H1 (cell line): ENCODE measurements around the gene NMU. TPM values are rescaled to one million over a fixed set of nuclear protein-coding genes. Genes with fewer than 3 reads are reported as not detected.

Experiments
- CTCF ChIA-PET: fragments of 300-600 bp; sonication (Branson Sonifier 250); formaldehyde crosslinking; loops from one replicate; lab custom pipeline; 2021; ENCODE audit not compliant: partially characterized antibody; lab: Charles Lee
- POLR2A ChIA-PET: fragments of 300-600 bp; sonication (Branson Sonifier 250); formaldehyde crosslinking; loops from one replicate; lab custom pipeline; 2021; ENCODE audit warnings: inconsistent platforms; ENCODE audit not compliant: partially characterized antibody; lab: Charles Lee
- DNase-seq, 2 experiments: peaks; one replicate each; pipeline versions ENCODE4 v3.0.0 to v3.0.0-alpha.2; 2010 to 2022; ENCODE audit warnings: low spot score in 2 of 2, low read depth in 1 of 2, mixed read lengths in 1 of 2
- FAIRE-seq: peaks from 2 replicates; lab custom pipeline; 2011; peaks lifted over from hg19 to GRCh38; lab: Jason Lieb, UNC
- H2AFZ ChIP-seq: 2 replicates; pipeline ENCODE4 v1.8.1; 2012; ENCODE audit warnings: low read length, inconsistent platforms
- H2AK5ac ChIP-seq: 2 replicates; pipeline ENCODE4 v1.6.1; 2013; ENCODE audit warnings: low read depth, low read length
- H2BK120ac ChIP-seq: replicated peaks from 2 replicates; pipeline ENCODE3; 2013; ENCODE audit warnings: low read depth, low read length, inconsistent platforms
- H2BK12ac ChIP-seq: 2 replicates; pipeline ENCODE4 v1.6.1; 2013; ENCODE audit warnings: low read depth, low read length
- H2BK15ac ChIP-seq: 2 replicates; pipeline ENCODE4 v1.6.1; 2013; ENCODE audit warnings: low read length
- H2BK20ac ChIP-seq: 2 replicates; pipeline ENCODE4 v1.6.1; 2013; ENCODE audit warnings: low read length
- H2BK5ac ChIP-seq: 2 replicates; pipeline ENCODE4 v1.6.1; 2013; ENCODE audit warnings: low read depth, low read length
- H3K14ac ChIP-seq: 2 replicates; pipeline ENCODE4 v1.6.1; 2013; ENCODE audit warnings: inconsistent platforms; ENCODE audit not compliant: insufficient read length
- H3K18ac ChIP-seq: 2 replicates; pipeline ENCODE4 v1.6.1; 2013; ENCODE audit warnings: low read length; ENCODE audit errors: extremely low read depth
- H3K23ac ChIP-seq: 2 replicates; pipeline ENCODE4 v1.6.1; 2013; ENCODE audit warnings: inconsistent platforms; ENCODE audit not compliant: insufficient read length
- H3K23me2 ChIP-seq: 2 replicates; pipeline ENCODE4 v1.6.1; 2013; ENCODE audit warnings: low read depth, low read length
- H3K27ac ChIP-seq: 2 replicates; pipeline ENCODE4 v1.6.1; 2011; ENCODE audit warnings: low read depth, low read length, inconsistent platforms
- H3K27me3 ChIP-seq, 4 experiments: replicated peaks in 1 of 4; 1 replicate in 1 of 4; 2 replicates in 3 of 4; pipeline versions ENCODE4 v1.6.1 to v1.8.1; 2011 to 2013; ENCODE audit warnings: low read length in 3 of 4, mild to moderate bottlenecking in 3 of 4, inconsistent platforms in 2 of 4, mixed read lengths in 2 of 4, moderate library complexity in 1 of 4; ENCODE audit not compliant: control insufficient read depth in 3 of 4, insufficient read depth in 3 of 4; ENCODE audit errors: extremely low read depth in 1 of 4
- H3K36me3 ChIP-seq, 4 experiments: 2 replicates each; pipeline versions ENCODE4 v1.6.1 to v1.8.1; 2011 to 2013; ENCODE audit warnings: mild to moderate bottlenecking in 4 of 4, low read length in 3 of 4, moderate library complexity in 2 of 4, control low read depth in 1 of 4, inconsistent platforms in 1 of 4; ENCODE audit not compliant: insufficient read depth in 4 of 4, control insufficient read depth in 2 of 4
- H3K4ac ChIP-seq: replicated peaks from 2 replicates; pipeline ENCODE3; 2013; ENCODE audit warnings: low read length, low read depth, mixed read lengths, inconsistent platforms; ENCODE audit not compliant: insufficient read length
- H3K4me1 ChIP-seq, 4 experiments: replicated peaks in 1 of 4; 1 replicate in 1 of 4; 2 replicates in 3 of 4; pipeline versions ENCODE4 v1.6.1 to v1.8.1; 2011 to 2013; ENCODE audit warnings: low read length in 3 of 4, inconsistent platforms in 2 of 4, mixed read lengths in 1 of 4; ENCODE audit not compliant: insufficient read depth in 4 of 4, control insufficient read depth in 3 of 4
- H3K4me2 ChIP-seq, 2 experiments: 2 replicates each; pipeline versions ENCODE4 v1.6.1 to v1.8.1; 2011 to 2013; ENCODE audit warnings: low read depth in 2 of 2, low read length in 2 of 2, control low read depth in 1 of 2, inconsistent platforms in 1 of 2, mild to moderate bottlenecking in 1 of 2; ENCODE audit not compliant: insufficient read depth in 1 of 2
- H3K4me3 ChIP-seq, 4 experiments: fragments of 200-600, 300-600 bp in 1 of 4; sonication (generic), shearing (Covaris generic), sonication (Bioruptor Twin) in 1 of 4; 2 replicates each; pipeline versions ENCODE4 v1.5.1 to v1.8.1; 2011 to 2016; ENCODE audit warnings: low read length in 4 of 4, low read depth in 3 of 4, control low read depth in 2 of 4, inconsistent platforms in 2 of 4, mild to moderate bottlenecking in 2 of 4, mixed read lengths in 1 of 4, moderate library complexity in 1 of 4; ENCODE audit not compliant: insufficient read depth in 2 of 4; ENCODE audit errors: extremely low read depth in 1 of 4
- H3K56ac ChIP-seq: replicated peaks from 2 replicates; pipeline ENCODE3; 2013; ENCODE audit warnings: low read depth, mild to moderate bottlenecking, mixed read lengths, low read length, inconsistent platforms; ENCODE audit not compliant: insufficient read length
- H3K79me1 ChIP-seq: 2 replicates; pipeline ENCODE4 v1.6.1; 2013; ENCODE audit warnings: low read depth, low read length, control low read depth
- H3K79me2 ChIP-seq, 2 experiments: 2 replicates each; pipeline versions ENCODE4 v1.6.1 to v1.8.1; 2012 to 2013; ENCODE audit warnings: low read length in 2 of 2, mild to moderate bottlenecking in 2 of 2, inconsistent platforms in 1 of 2; ENCODE audit not compliant: insufficient read depth in 2 of 2, control insufficient read depth in 1 of 2
- H3K9ac ChIP-seq, 4 experiments: replicated peaks in 1 of 4; 1 replicate in 1 of 4; 2 replicates in 3 of 4; pipeline versions ENCODE4 v1.6.1 to v1.8.1; 2011 to 2013; ENCODE audit warnings: low read depth in 3 of 4, low read length in 3 of 4, control low read depth in 2 of 4, mild to moderate bottlenecking in 2 of 4, moderate library complexity in 2 of 4, inconsistent platforms in 1 of 4; ENCODE audit errors: extremely low read depth in 1 of 4
- H3K9me3 ChIP-seq, 2 experiments: 2 replicates each; pipeline versions ENCODE4 v1.6.1 to v1.8.1; 2012 to 2013; ENCODE audit warnings: mild to moderate bottlenecking in 2 of 2, moderate library complexity in 2 of 2, control low read depth in 1 of 2, inconsistent platforms in 1 of 2, low read depth in 1 of 2, low read length in 1 of 2, mixed read lengths in 1 of 2; ENCODE audit not compliant: insufficient read depth in 2 of 2
- H4K20me1 ChIP-seq, 2 experiments: replicated peaks in 1 of 2; 2 replicates each; pipeline versions ENCODE3 to v1.8.1; 2011 to 2013; ENCODE audit warnings: inconsistent platforms in 2 of 2, low read length in 2 of 2, mild to moderate bottlenecking in 1 of 2; ENCODE audit not compliant: insufficient read depth in 2 of 2, control insufficient read depth in 1 of 2
- H4K5ac ChIP-seq: 2 replicates; pipeline ENCODE4 v1.6.1; 2013; ENCODE audit warnings: low read length, low read depth, mixed read lengths, inconsistent platforms; ENCODE audit not compliant: insufficient read length
- H4K8ac ChIP-seq: 2 replicates; pipeline ENCODE4 v1.8.0; 2013; ENCODE audit warnings: mild to moderate bottlenecking, moderate library complexity, low read length, inconsistent platforms; ENCODE audit not compliant: insufficient read depth; ENCODE audit errors: extremely low read depth
- H4K91ac ChIP-seq: replicated peaks from 2 replicates; pipeline ENCODE3; 2013; ENCODE audit warnings: low read length, mixed read lengths, inconsistent platforms; ENCODE audit not compliant: insufficient read length
- CHD2 ChIP-seq: IDR thresholded peaks from 2 replicates; pipeline ENCODE4 v1.6.1; 2012; ENCODE audit warnings: low read length, improper control_type of control experiment
- TAF1 ChIP-seq: IDR thresholded peaks from 2 replicates; pipeline ENCODE4 v1.6.1; 2011; ENCODE audit warnings: mild to moderate bottlenecking, low read depth, low read length
- WGBS, 2 experiments: shearing (Covaris generic) in 1 of 2; methylation state at CpG; one replicate each; pipeline versions ENCODE4 v1.1.6 to v1.1.7; 2013 to 2015; ENCODE audit warnings: low lambda C conversion rate in 2 of 2, mixed read lengths in 2 of 2, inconsistent platforms in 1 of 2, low coverage in 1 of 2, missing lambda C conversion rate in 1 of 2; ENCODE audit not compliant: insufficient replicate concordance in 2 of 2, insufficient coverage in 1 of 2, insufficient read length in 1 of 2; ENCODE audit errors: extremely low coverage in 1 of 2, missing lambda C conversion rate in 1 of 2; 5-methylcytosine and 5-hydroxymethylcytosine counted together
- polyA plus RNA-seq, 7 experiments: library from polyadenylated mRNA; depleted of rRNA in 3 of 7; stranded (reverse) in 5 of 7; unstranded in 2 of 7; fragments of >200 nt in 5 of 7; fragments of 200-250 nt in 2 of 7; gene quantifications; 1 replicate in 5 of 7; 2 replicates in 1 of 7; 4 replicates in 1 of 7; pipeline versions ENCODE4 v1.2.1 to v1.2.3, GENCODE V29; 2011 to 2013; ENCODE audit warnings: missing spikeins in 2 of 7, mixed read lengths in 2 of 7
- total RNA-seq: library from RNA; stranded (reverse); fragmentation: NEBNext Ultra II Directional; extraction: Animal tissue kit (Norgen Biotek cat#: 25700); gene quantifications from 2 replicates; pipeline ENCODE4 v1.2.1, GENCODE V29; 2021

NMU gene
- total and polyA plus RNA-seq, 2 of the 8 experiments (the other 6 are each of a cell fraction or from before 2014, with no cell fraction given), result 30.5 to 50.4 TPM

- Histone ChIP-seq H2BK15ac (no peak overlapping the region), H3K36me3 (no peaks in the 10 kb centered on the region), H4K5ac (no peak overlapping the region), H3K27me3 (no peaks in the 10 kb centered on the region), H3K56ac (no peak overlapping the region), H4K91ac (no peak overlapping the region), H3K4me2 (0 out of 4 replicates have a peak overlapping the region, but pooled peaks of 1 of the 2 experiments have one; percentile 2), H3K79me1 (no peaks in the 10 kb centered on the region; the same call in 1 of the 2 replicates), H3K9me3 (no peaks in the 10 kb centered on the region), H3K18ac (no peak overlapping the region), H2BK20ac (no peak overlapping the region), H2BK12ac (no peak overlapping the region), H3K9ac (no peak overlapping the region), H4K20me1 (no peaks in the 10 kb centered on the region), H2BK120ac (no peak overlapping the region), H3K14ac (no peak overlapping the region), H3K23me2 (no peaks in the 10 kb centered on the region), H3K23ac (no peak overlapping the region), H3K4me1 (peaks cover 0 to 6% (median under 1%) of the 10 kb centered on the region in 4 experiments; a peak in 3 of 7 replicates), H3K4me3 (no peak overlapping the region), H3K4ac (no peak overlapping the region), H3K79me2 (no peaks in the 10 kb centered on the region), H3K27ac (no peak overlapping the region), H2AK5ac (no peak overlapping the region), H2BK5ac (no peak overlapping the region), H2AFZ (peak overlapping the region; percentile 91; the same call in 1 of the 2 replicates), H4K8ac (no peak overlapping the region)
- WGBS, 2 experiments, result 75% methylated on average over 10 of the region's 10 CpGs; no CpG with 5 or more reads in 1 of the 2 experiments
- POLR2A ChIA-PET, result no interaction called here
- DNase-seq, result peak in 1 of 2 experiments; percentile 48
- FAIRE-seq, result peak; percentile 32
- TF ChIP-seq CHD2 (no peak), TAF1 (0 out of 2 replicates have a peak, but pooled peaks have one; percentile 19)
- CTCF ChIA-PET, result interaction anchor here (0.7 to 1.1 kb wide), 3 partner anchors 109 to 241 kb away, joined by 3 read pairs; no protein-coding TSS in a partner anchor
Observed at GRCh38 chr4:55553441-55554201, 82.5 kb downstream of the NMU start.
